GM10266 (cell line): ENCODE data around the gene ITPRIPL2.

Experiments used
- DNase-seq: peaks from one replicate; pipeline ENCODE4 v3.0.0; 2012; ENCODE audit errors: extremely low spot score
- TF ChIP-seq, protein P1 (sequence below): IDR thresholded peaks from 2 replicates; pipeline ENCODE4 v1.5.1; 2012; ENCODE audit warnings: mild to moderate bottlenecking, low read depth; ENCODE audit not compliant: control insufficient read depth, insufficient read depth; ENCODE audit errors: missing control alignments

ITPRIPL2 gene

DNA sequence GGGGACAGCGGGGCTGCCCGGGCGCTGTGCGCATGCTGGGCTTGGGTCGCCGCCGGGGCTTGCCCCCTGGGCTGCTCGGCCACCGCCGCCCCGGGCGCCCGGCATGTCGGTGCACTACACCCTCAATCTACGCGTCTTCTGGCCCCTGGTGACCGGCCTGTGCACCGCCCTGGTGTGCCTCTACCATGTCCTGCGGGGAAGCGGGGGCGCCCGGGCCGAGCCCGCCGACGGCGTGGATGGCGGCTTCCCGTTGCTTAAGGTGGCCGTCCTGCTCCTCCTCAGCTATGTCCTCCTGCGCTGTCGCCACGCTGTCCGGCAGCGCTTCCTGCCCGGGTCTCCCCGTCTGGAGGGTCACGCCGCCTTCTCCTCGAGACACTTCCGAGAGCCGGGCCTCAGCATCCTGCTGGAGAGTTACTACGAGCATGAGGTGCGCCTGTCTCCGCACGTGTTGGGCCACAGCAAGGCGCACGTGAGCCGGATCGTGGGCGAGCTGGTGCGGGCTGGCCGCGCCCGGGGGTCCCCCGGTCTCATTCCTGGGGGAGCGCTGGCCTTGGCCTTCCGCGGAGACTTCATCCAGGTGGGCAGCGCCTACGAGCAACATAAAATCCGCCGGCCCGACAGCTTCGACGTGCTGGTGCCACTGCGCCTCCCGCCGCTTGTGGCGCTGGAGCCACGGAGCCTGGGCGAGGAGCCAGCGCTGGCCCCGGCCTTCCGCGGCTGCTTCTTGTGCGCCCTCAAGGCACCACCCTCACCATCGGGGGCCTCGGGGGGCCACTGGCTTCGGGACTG lies 789 bp downstream of the ITPRIPL2 start:
- DNase-seq = peak; percentile 73
- TF ChIP-seq, protein P1, sequence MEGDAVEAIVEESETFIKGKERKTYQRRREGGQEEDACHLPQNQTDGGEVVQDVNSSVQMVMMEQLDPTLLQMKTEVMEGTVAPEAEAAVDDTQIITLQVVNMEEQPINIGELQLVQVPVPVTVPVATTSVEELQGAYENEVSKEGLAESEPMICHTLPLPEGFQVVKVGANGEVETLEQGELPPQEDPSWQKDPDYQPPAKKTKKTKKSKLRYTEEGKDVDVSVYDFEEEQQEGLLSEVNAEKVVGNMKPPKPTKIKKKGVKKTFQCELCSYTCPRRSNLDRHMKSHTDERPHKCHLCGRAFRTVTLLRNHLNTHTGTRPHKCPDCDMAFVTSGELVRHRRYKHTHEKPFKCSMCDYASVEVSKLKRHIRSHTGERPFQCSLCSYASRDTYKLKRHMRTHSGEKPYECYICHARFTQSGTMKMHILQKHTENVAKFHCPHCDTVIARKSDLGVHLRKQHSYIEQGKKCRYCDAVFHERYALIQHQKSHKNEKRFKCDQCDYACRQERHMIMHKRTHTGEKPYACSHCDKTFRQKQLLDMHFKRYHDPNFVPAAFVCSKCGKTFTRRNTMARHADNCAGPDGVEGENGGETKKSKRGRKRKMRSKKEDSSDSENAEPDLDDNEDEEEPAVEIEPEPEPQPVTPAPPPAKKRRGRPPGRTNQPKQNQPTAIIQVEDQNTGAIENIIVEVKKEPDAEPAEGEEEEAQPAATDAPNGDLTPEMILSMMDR = no peak

- TF ChIP-seq, protein P1 = no peak
- peak; percentile 23 for DNase-seq
Observed at GRCh38 chr16:19115148-19116021, 1.6 kb downstream of the ITPRIPL2 start.

DNA sequence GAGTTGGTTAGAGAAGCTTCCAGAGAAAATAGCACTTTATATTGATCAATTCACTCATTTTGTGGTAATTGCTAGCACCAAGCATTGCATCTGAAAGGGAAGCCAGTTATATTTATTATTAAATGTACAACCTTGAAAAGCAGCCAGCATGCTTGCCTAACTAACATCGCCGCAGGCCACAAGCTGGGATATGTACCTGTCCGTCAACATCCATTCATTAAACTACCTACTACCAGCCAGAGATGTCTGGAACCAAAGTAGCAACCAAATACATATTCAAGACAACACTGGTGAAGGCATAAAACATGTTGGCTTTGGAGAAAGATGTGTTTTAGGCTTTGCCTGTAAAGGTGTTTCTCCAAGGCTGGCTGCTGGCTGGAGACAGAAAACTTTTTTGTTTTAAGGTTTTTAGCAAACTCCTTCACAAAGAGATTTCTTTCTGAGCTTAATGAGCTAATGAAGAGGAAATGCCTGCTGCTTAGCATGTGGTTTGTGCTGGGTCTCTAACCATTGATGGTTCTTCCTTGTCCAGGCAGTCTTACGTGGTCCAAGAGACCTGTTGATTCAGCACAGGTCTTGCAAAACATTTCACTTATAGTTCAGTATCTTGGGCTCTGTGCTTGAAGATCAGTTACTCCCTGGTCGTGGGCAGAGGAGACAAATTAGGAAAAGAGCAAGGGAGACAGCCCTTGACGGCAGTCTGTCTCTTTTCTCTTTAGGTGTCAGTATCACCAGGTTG lies 3.1 kb downstream of the ITPRIPL2 start:
- peak; percentile 27 for DNase-seq
- TF ChIP-seq, protein P1 = no peak

DNA sequence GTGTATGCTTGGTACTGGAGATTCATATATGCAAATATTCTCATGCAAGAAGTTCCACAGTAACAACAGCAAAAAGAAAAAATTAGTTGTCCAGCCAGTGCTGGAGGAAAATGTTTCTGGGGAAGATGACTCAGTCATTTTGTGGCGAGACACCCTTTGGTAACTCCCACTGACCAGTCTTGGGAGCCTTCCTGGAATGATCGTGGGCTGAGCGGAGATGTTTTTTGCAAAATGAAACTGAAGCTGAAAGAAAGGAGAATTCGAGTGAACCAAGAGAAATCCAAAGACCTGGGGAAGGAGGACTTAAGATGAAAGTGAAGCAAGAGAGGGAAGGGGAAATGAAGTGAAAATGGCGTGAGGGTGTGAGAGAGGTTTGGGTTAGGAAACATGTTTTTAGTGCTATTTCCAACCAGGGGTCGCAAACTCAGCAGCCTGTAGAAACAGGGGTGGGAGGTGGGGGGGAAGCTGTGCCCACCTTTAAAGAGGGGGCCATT lies 5.2 kb downstream of the ITPRIPL2 start:
- TF ChIP-seq, protein P1 = no peak

DNA sequence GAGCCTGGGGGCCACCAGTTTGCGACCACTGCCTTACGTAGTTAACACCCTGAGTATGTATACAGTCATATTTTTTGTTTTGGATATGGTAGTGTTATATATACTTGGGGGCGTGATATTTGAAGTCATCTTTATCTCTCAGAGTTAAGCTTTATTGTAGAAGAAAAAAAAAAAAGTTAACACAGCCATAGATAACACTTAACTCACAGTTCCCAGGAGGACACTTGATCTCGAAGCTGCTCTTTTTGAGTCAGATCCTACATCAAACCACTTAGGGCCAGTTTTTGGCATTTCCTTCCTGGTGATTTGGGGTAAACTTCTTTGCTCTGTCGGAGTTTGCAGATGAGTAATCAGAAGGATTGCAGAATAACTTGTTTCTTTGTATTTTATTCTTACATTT lies 5.8 kb downstream of the ITPRIPL2 start:
- TF ChIP-seq, protein P1 = no peak
- no peak for DNase-seq

More for the DNA sequence above, 5.2 kb downstream of the ITPRIPL2 start:
- DNase-seq = peak; percentile 44

- TF ChIP-seq, protein P1 = no peak
- no peak for DNase-seq
Observed at GRCh38 chr16:19123535-19124178, 9.9 kb downstream of the ITPRIPL2 start.
